GM12878 (cell line): ENCODE measurements around the gene TCF12. TPM values are rescaled to one million over a fixed set of nuclear protein-coding genes. Genes with fewer than 3 reads are reported as not detected.

ENCODE experiments used
- ATAC-seq: fragments of 200-7000 bp; cut with Tn5 transposase; 3 replicates; pipeline ENCODE4 v1.9.1; 2020; ENCODE audit warnings: mild to moderate bottlenecking, moderate library complexity
- BruUV-seq: library from RNA; stranded (reverse); fragments of 400-500 nt; replicated peaks from 2 replicates; lab custom pipeline; 2021; lab: Mats Ljungman, UMichigan
- CTCF ChIA-PET: fragments of 300-600 bp; sonication (Branson Sonifier 250); formaldehyde crosslinking; extraction: SDS; loops from one replicate; lab custom pipeline; 2021; ENCODE audit warnings: inconsistent platforms; lab: Yijun Ruan, JAX
- POLR2A ChIA-PET: fragments of 350-600 bp; formaldehyde crosslinking; extraction: SDS; loops from one replicate; lab custom pipeline; 2021; ENCODE audit warnings: inconsistent platforms; lab: Charles Lee
- RAD21 ChIA-PET: fragments of 300-600 bp; sonication (Branson Sonifier 250); formaldehyde crosslinking; loops from one replicate; lab custom pipeline; 2023; ENCODE audit warnings: antibody characterized with exemption; ENCODE audit not compliant: unreplicated experiment; lab: Charles Lee
- SMC1A ChIA-PET: fragments of 300-600 bp; sonication (Branson Sonifier 250); formaldehyde crosslinking; loops from one replicate; lab custom pipeline; 2023; ENCODE audit not compliant: unreplicated experiment, uncharacterized antibody; lab: Charles Lee
- DNase-seq: peaks from one replicate; pipeline ENCODE4 v3.0.0-alpha.2; 2011; ENCODE audit warnings: low read depth, low spot score
- FAIRE-seq: peaks from 3 replicates; lab custom pipeline; 2011; peaks lifted over from hg19 to GRCh38; lab: Jason Lieb, UNC
- H2AFZ ChIP-seq: 2 replicates; pipeline ENCODE4 v1.6.0; 2011; ENCODE audit warnings: low read depth, low read length, control low read depth; ENCODE audit not compliant: control insufficient read depth
- H3K27ac ChIP-seq: 2 replicates; pipeline ENCODE4 v1.5.1; 2011; ENCODE audit warnings: control low read depth; ENCODE audit not compliant: control insufficient read depth, insufficient read depth
- H3K27me3 ChIP-seq, 2 experiments: replicated peaks in 1 of 2; 2 replicates each; pipeline versions ENCODE4 v1.6.0 to v1.6.1; 2011; ENCODE audit warnings: low read length in 1 of 2; ENCODE audit not compliant: control insufficient read depth in 2 of 2, insufficient read depth in 2 of 2
- H3K36me3 ChIP-seq, 2 experiments: 2 replicates each; pipeline ENCODE4 v1.5.1; 2011; ENCODE audit warnings: low read length in 1 of 2; ENCODE audit not compliant: control insufficient read depth in 2 of 2, insufficient read depth in 2 of 2
- H3K4me1 ChIP-seq: 2 replicates; pipeline ENCODE4 v1.6.1; 2011; ENCODE audit warnings: mild to moderate bottlenecking, low read length, moderate library complexity, mixed read lengths; ENCODE audit not compliant: control insufficient read depth, insufficient read depth
- H3K4me2 ChIP-seq: 2 replicates; pipeline ENCODE4 v1.6.0; 2011; ENCODE audit warnings: control low read depth; ENCODE audit not compliant: control insufficient read depth, insufficient read depth
- H3K4me3 ChIP-seq: fragments of 200-600 bp; sonication (generic); 2 replicates; pipeline ENCODE4 v1.5.1; 2016
- H3K79me2 ChIP-seq: 2 replicates; pipeline ENCODE4 v1.6.0; 2011; ENCODE audit warnings: low read length; ENCODE audit not compliant: control insufficient read depth, insufficient read depth
- H3K9ac ChIP-seq: 2 replicates; pipeline ENCODE4 v1.8.0; 2011; ENCODE audit warnings: low read length, control low read depth, mixed read lengths; ENCODE audit not compliant: control insufficient read depth, insufficient read depth
- H3K9me3 ChIP-seq: replicated peaks from 3 replicates; pipeline ENCODE4 v1.5.1; 2011; ENCODE audit warnings: mild to moderate bottlenecking, low read length; ENCODE audit not compliant: control insufficient read depth, insufficient read depth
- H4K20me1 ChIP-seq: 2 replicates; pipeline ENCODE4 v1.6.0; 2011; ENCODE audit not compliant: control insufficient read depth, insufficient read depth
- ATF2 ChIP-seq: IDR thresholded peaks from 2 replicates; pipeline ENCODE4 v1.6.1; 2012; ENCODE audit warnings: low read length, inconsistent platforms
- ATF7 ChIP-seq: fragments of 450-650 bp; IDR thresholded peaks from 2 replicates; pipeline ENCODE4 v1.6.1; 2016; ENCODE audit warnings: low read depth, mild to moderate bottlenecking
- IKZF2 ChIP-seq, 2 experiments: fragments of 450-650 bp; IDR thresholded peaks; 2 replicates each; pipeline ENCODE4 v1.6.1; 2017; ENCODE audit warnings: mild to moderate bottlenecking in 2 of 2, moderate library complexity in 2 of 2
- IRF3 ChIP-seq: fragments of 450-650 bp; IDR thresholded peaks from 2 replicates; pipeline ENCODE4 v1.6.1; 2014; ENCODE audit warnings: mild to moderate bottlenecking
- WGBS: methylation state at CpG from one replicate; pipeline ENCODE4 v1.1.6; 2016; ENCODE audit warnings: low lambda C conversion rate; ENCODE audit not compliant: insufficient replicate concordance, insufficient coverage; ENCODE audit errors: missing lambda C conversion rate; 5-methylcytosine and 5-hydroxymethylcytosine counted together
- in situ Hi-C: fragments of 300-500 bp; cut with MboI; formaldehyde crosslinking; loops from 9 replicates; pipeline ENCODE4 v1.14.3; 2018; ENCODE audit warnings: mixed read lengths
- intact Hi-C: fragments of 100-400 bp; cut with micrococcal nuclease; formaldehyde crosslinking; loops from one replicate; pipeline ENCODE4 v1.14.2; 2022; ENCODE audit not compliant: unreplicated experiment
- polyA plus RNA-seq, 11 experiments: library from polyadenylated mRNA; depleted of rRNA in 4 of 11; unstranded in 6 of 11; stranded (reverse) in 5 of 11; fragments of >200 nt; fragmentation: Nextera tagmentation in 4 of 11; fragmentation: Illumina TruSeq in 1 of 11; extraction: Ambion mirVana in 4 of 11; extraction: Trizol in 1 of 11; gene quantifications; 1 replicate in 1 of 11; 2 replicates in 10 of 11; pipeline versions ENCODE4 v1.2.1 to v1.2.3, GENCODE V29; 2011 to 2016; ENCODE audit warnings: inconsistent platforms in 2 of 11, missing spikeins in 2 of 11, low read depth in 1 of 11
- total RNA-seq, 4 experiments: library from RNA; depleted of rRNA in 3 of 4; stranded (reverse); fragments of >200 nt in 3 of 4; fragmentation: Illumina TruSeq in 1 of 4; extraction: Trizol in 1 of 4; gene quantifications; 2 replicates each; pipeline versions ENCODE4 v1.2.1 to v1.2.3, GENCODE V29; 2013 to 2021

Gene TCF12
- total and polyA plus RNA-seq, 10 of the 15 experiments (the other 5 are each of a cell fraction or from before 2014, with no cell fraction given): 8.2 to 70.9 (median 49.5) TPM

- no TSS peak for BruUV-seq
- Histone ChIP-seq H3K4me1 (peaks cover 14% of the 10 kb centered on the region), H3K36me3 (no peaks in the 10 kb centered on the region; a peak in 1 of 4 replicates), H3K9ac (peak overlapping the region; percentile 34; the same call in 1 of the 2 replicates), H3K4me3 (peak overlapping the region; percentile 79; the same call in 1 of the 2 replicates), H3K27me3 (no peaks in the 10 kb centered on the region), H3K79me2 (peaks cover 45% of the 10 kb centered on the region), H3K9me3 (no peaks in the 10 kb centered on the region), H2AFZ (peak overlapping the region; percentile 20; the same call in 1 of the 2 replicates), H3K27ac (no peak overlapping the region), H4K20me1 (no peaks in the 10 kb centered on the region), H3K4me2 (peak overlapping the region; percentile 94)
- POLR2A ChIA-PET: interaction anchor here (2.4 kb wide), 1 partner anchor 161 kb away, joined by 11 read pairs; no protein-coding TSS in a partner anchor
- DNase-seq: no peak
- intact Hi-C loops: loop anchor here (1.0 to 10.0 kb wide), 4 partner anchors 161 to 810 kb away; no protein-coding TSS in a partner anchor
- TF ChIP-seq IKZF2 (IDR thresholded peaks at IDR 0.05) (no peak), ATF7 (no peak), IRF3 (no peak), ATF2 (no peak)
- FAIRE-seq: no peak
- RAD21 ChIA-PET: interaction anchor here (0.7 to 7.4 kb wide), 29 partner anchors 15 to 816 kb away, joined by 3 to 145 read pairs (median 4); no protein-coding TSS in a partner anchor
- in situ Hi-C loops: loop anchor here (10.0 kb wide), 1 partner anchor 392 kb away; the partner anchor contains the start of gene TCF12
- WGBS: 47% methylated on average over 24 of the region's 24 CpGs
- SMC1A ChIA-PET: interaction anchor here (0.8 to 8.9 kb wide), 15 partner anchors 18 to 485 kb away, joined by 3 to 176 read pairs (median 4); no protein-coding TSS in a partner anchor
- CTCF ChIA-PET: interaction anchor here (0.8 to 13.7 kb wide), 37 partner anchors 8 to 816 kb away, joined by 3 to 267 read pairs (median 4); no protein-coding TSS in a partner anchor
- no peak for ATAC-seq
Observed at GRCh38 chr15:57306944-57307411, 388.5 kb downstream of the TCF12 start.
